HEK293 (cell line): ENCODE measurements around the gene ANKRD65.

Experiments
- CTCF ChIA-PET: fragments of 350-600 bp; formaldehyde crosslinking; extraction: SDS; loops from one replicate; lab custom pipeline; 2021; ENCODE audit warnings: antibody characterized with exemption; lab: Yijun Ruan, JAX
- POLR2A ChIA-PET: fragments of 300-600 bp; formaldehyde crosslinking; extraction: SDS; loops from one replicate; lab custom pipeline; 2020; ENCODE audit warnings: antibody characterized with exemption, inconsistent platforms; lab: Yijun Ruan, JAX
- H3K27ac ChIP-seq: fragments of 200-500 bp; sonication (Bioruptor generic); 2 replicates; pipeline ENCODE4 v1.5.1; 2014; ENCODE audit warnings: low read depth, low read length, control low read depth, inconsistent platforms; ENCODE audit errors: extremely low read depth
- H3K36me3 ChIP-seq, 2 experiments: fragments of 200-500 bp in 1 of 2; sonication (Bioruptor generic) in 1 of 2; 1 replicate in 1 of 2; 2 replicates in 1 of 2; pipeline ENCODE4 v1.5.1; 2014 to 2017; ENCODE audit warnings: inconsistent platforms in 2 of 2, low read length in 2 of 2; ENCODE audit not compliant: control insufficient read depth in 2 of 2, insufficient read depth in 1 of 2
- H3K4me1 ChIP-seq: fragments of 200-500 bp; sonication (Bioruptor generic); 2 replicates; pipeline ENCODE4 v1.5.1; 2014; ENCODE audit warnings: mild to moderate bottlenecking, low read length, inconsistent platforms; ENCODE audit not compliant: control insufficient read depth, insufficient read depth
- H3K4me3 ChIP-seq: 2 replicates; pipeline ENCODE4 v1.5.1; 2011; ENCODE audit warnings: low read depth, mild to moderate bottlenecking, control low read depth, low read length, moderate library complexity
- H3K9me3 ChIP-seq: fragments of 200-500 bp; sonication (Bioruptor generic); 2 replicates; pipeline ENCODE4 v1.5.1; 2014; ENCODE audit warnings: low read depth, low read length, inconsistent platforms; ENCODE audit not compliant: control insufficient read depth, insufficient read depth
- EGR2 ChIP-seq: fragments of 450-650 bp; formaldehyde crosslinking; IDR thresholded peaks from 2 replicates; pipeline ENCODE4 v1.5.1; 2016; ENCODE audit warnings: low read depth, missing biosample characterization, missing genetic modification characterization
- GLIS1 ChIP-seq: fragments of 450-650 bp; formaldehyde crosslinking; IDR thresholded peaks from 2 replicates; pipeline ENCODE4 v1.5.1; 2016; ENCODE audit warnings: missing biosample characterization, missing genetic modification characterization
- GLIS2 ChIP-seq: fragments of 450-650 bp; formaldehyde crosslinking; IDR thresholded peaks from 2 replicates; pipeline ENCODE4 v1.5.1; 2016; ENCODE audit warnings: missing biosample characterization, missing genetic modification characterization
- HIC1 ChIP-seq: fragments of 450-650 bp; formaldehyde crosslinking; IDR thresholded peaks from 2 replicates; pipeline ENCODE4 v1.5.1; 2016; ENCODE audit warnings: missing biosample characterization, missing genetic modification characterization
- KLF1 ChIP-seq: fragments of 450-650 bp; formaldehyde crosslinking; IDR thresholded peaks from 2 replicates; pipeline ENCODE4 v1.5.1; 2016; ENCODE audit warnings: missing biosample characterization, missing genetic modification characterization
- KLF10 ChIP-seq: fragments of 450-650 bp; IDR thresholded peaks from 2 replicates; pipeline ENCODE4 v1.5.1; 2018; ENCODE audit warnings: missing biosample characterization, mild to moderate bottlenecking, missing genetic modification characterization
- KLF8 ChIP-seq: fragments of 450-650 bp; formaldehyde crosslinking; IDR thresholded peaks from 2 replicates; pipeline ENCODE4 v1.5.1; 2016; ENCODE audit warnings: missing biosample characterization, missing genetic modification characterization
- KLF9 ChIP-seq: fragments of 450-650 bp; formaldehyde crosslinking; IDR thresholded peaks from 2 replicates; pipeline ENCODE4 v1.5.1; 2016; ENCODE audit warnings: missing biosample characterization, missing genetic modification characterization, low read depth
- OSR2 ChIP-seq: fragments of 450-650 bp; formaldehyde crosslinking; IDR thresholded peaks from 2 replicates; pipeline ENCODE4 v1.5.1; 2016; ENCODE audit warnings: missing biosample characterization, missing genetic modification characterization
- PATZ1 ChIP-seq: fragments of 450-650 bp; formaldehyde crosslinking; IDR thresholded peaks from 2 replicates; pipeline ENCODE4 v1.5.1; 2016; ENCODE audit warnings: missing biosample characterization, missing genetic modification characterization
- PRDM6 ChIP-seq: fragments of 450-650 bp; formaldehyde crosslinking; IDR thresholded peaks from 2 replicates; pipeline ENCODE4 v1.5.1; 2017; ENCODE audit warnings: missing biosample characterization, missing genetic modification characterization
- SP2 ChIP-seq: fragments of 450-650 bp; formaldehyde crosslinking; IDR thresholded peaks from 2 replicates; pipeline ENCODE4 v1.5.1; 2016; ENCODE audit warnings: missing biosample characterization, missing genetic modification characterization
- SP3 ChIP-seq: fragments of 450-650 bp; formaldehyde crosslinking; IDR thresholded peaks from 2 replicates; pipeline ENCODE4 v1.5.1; 2016; ENCODE audit warnings: missing biosample characterization, missing genetic modification characterization
- SP7 ChIP-seq: fragments of 450-650 bp; formaldehyde crosslinking; IDR thresholded peaks from 2 replicates; pipeline ENCODE4 v1.5.1; 2016; ENCODE audit warnings: missing biosample characterization, missing genetic modification characterization
- ZNF10 ChIP-seq: fragments of 450-650 bp; formaldehyde crosslinking; IDR thresholded peaks from 2 replicates; pipeline ENCODE4 v1.5.1; 2017; ENCODE audit warnings: missing biosample characterization, missing genetic modification characterization
- ZNF2 ChIP-seq: fragments of 450-650 bp; formaldehyde crosslinking; IDR thresholded peaks from 2 replicates; pipeline ENCODE4 v1.5.1; 2016; ENCODE audit warnings: missing biosample characterization, missing genetic modification characterization
- ZNF239 ChIP-seq: fragments of 450-650 bp; formaldehyde crosslinking; IDR thresholded peaks from 2 replicates; pipeline ENCODE4 v1.5.1; 2016; ENCODE audit warnings: missing biosample characterization, missing genetic modification characterization
- ZNF302 ChIP-seq: fragments of 450-650 bp; formaldehyde crosslinking; IDR thresholded peaks from 2 replicates; pipeline ENCODE4 v1.5.1; 2016; ENCODE audit warnings: missing biosample characterization, missing genetic modification characterization, low read depth
- ZNF311 ChIP-seq: fragments of 450-650 bp; formaldehyde crosslinking; IDR thresholded peaks from 2 replicates; pipeline ENCODE4 v1.5.1; 2017; ENCODE audit warnings: missing biosample characterization, missing genetic modification characterization, borderline replicate concordance
- ZNF341 ChIP-seq: fragments of 450-650 bp; formaldehyde crosslinking; IDR thresholded peaks from 2 replicates; pipeline ENCODE4; 2016; ENCODE audit warnings: low read depth, missing biosample characterization, missing genetic modification characterization
- ZNF473 ChIP-seq: fragments of 450-650 bp; formaldehyde crosslinking; IDR thresholded peaks from 2 replicates; pipeline ENCODE4 v1.5.1; 2017; ENCODE audit warnings: missing biosample characterization, missing genetic modification characterization
- ZNF561 ChIP-seq: fragments of 450-650 bp; IDR thresholded peaks from 2 replicates; pipeline ENCODE4 v1.5.1; 2018; ENCODE audit warnings: missing biosample characterization, missing genetic modification characterization, borderline replicate concordance
- ZNF596 ChIP-seq: fragments of 450-650 bp; IDR thresholded peaks from 2 replicates; pipeline ENCODE4 v1.5.0; 2018; ENCODE audit warnings: missing biosample characterization, mild to moderate bottlenecking, missing genetic modification characterization, moderate library complexity
- ZNF600 ChIP-seq: fragments of 450-650 bp; formaldehyde crosslinking; IDR thresholded peaks from 2 replicates; pipeline ENCODE4 v1.5.1; 2016; ENCODE audit warnings: missing biosample characterization, missing genetic modification characterization

ANKRD65 gene

GRCh38 chr1:1435911-1436629 is 15.0 kb upstream of the ANKRD65 start:
- TF ChIP-seq ZNF600 (tag by site-specific recombination) (0 out of 2 replicates have a peak, but pooled peaks have one; percentile 24), ZNF302 (tag by site-specific recombination) (no peak), ZNF341 (tag by site-specific recombination) (peak; percentile 89), SP7 (no peak), HIC1 (tag by site-specific recombination) (0 out of 2 replicates have a peak, but pooled peaks have one; percentile 19), PATZ1 (tag by site-specific recombination) (0 out of 2 replicates have a peak, but pooled peaks have one; percentile 22)
- TF ChIP-seq, all 188 proteins: peak for 4
- Histone ChIP-seq H3K9me3 (no peaks in the 10 kb centered on the region), H3K4me1 (no peaks in the 10 kb centered on the region), H3K36me3 (peaks cover 0 to 9% of the 10 kb centered on the region in 2 experiments; a peak in 1 of 3 replicates), H3K4me3 (peak overlapping the region; percentile 24), H3K27ac (no peak overlapping the region)
- ChIA-PET POLR2A (interaction anchor here (0.5 kb wide), 1 partner anchor 226 kb away, joined by 4 read pairs; no protein-coding TSS in a partner anchor), CTCF (interaction anchor here (0.5 to 1.4 kb wide), 2 partner anchors 37 to 533 kb away, joined by 3 to 6 read pairs; partner anchors contain the start of gene CCNL2)

GRCh38 chr1:1435106-1435903 is 14.2 kb upstream of the ANKRD65 start, which contains the start of gene VWA1:
VWA1 (plus strand) TSS chr1:1435690; CDS start chr1:1435749, 59 bp downstream.
- ChIA-PET CTCF (no interaction called here), POLR2A (interaction anchor here (0.5 to 1.0 kb wide), 2 partner anchors 28 to 226 kb away, joined by 4 read pairs; partner anchors contain the start of gene MRPL20)
- Histone ChIP-seq H3K9me3 (no peaks in the 10 kb centered on the region), H3K36me3 (peaks cover 0 to 9% of the 10 kb centered on the region in 2 experiments; a peak in 1 of 3 replicates), H3K4me1 (no peaks in the 10 kb centered on the region), H3K27ac (no peak within 1 kb of the TSS), H3K4me3 (peak within 1 kb of the TSS; percentile 24)
- TF ChIP-seq SP2 (tag by site-specific recombination) (peak; percentile 48), ZNF2 (tag by site-specific recombination) (no peak), SP3 (tag by site-specific recombination) (peak; percentile 56), ZNF596 (tag by site-specific recombination) (peak; percentile 86), ZNF239 (no peak), ZNF10 (no peak), KLF9 (peak; percentile 93), ZNF311 (no peak), EGR2 (peak; percentile 72), GLIS1 (tag by site-specific recombination) (peak; percentile 87), KLF10 (tag by site-specific recombination) (peak; percentile 90), HIC1 (tag by site-specific recombination) (0 out of 2 replicates have a peak, but pooled peaks have one; percentile 33), KLF8 (peak; percentile 84; the same call in 1 of the 2 replicates), OSR2 (no peak), KLF1 (peak; percentile 79), PRDM6 (tag by site-specific recombination) (no peak), ZNF561 (no peak), GLIS2 (tag by site-specific recombination) (peak; percentile 94), ZNF473 (tag by site-specific recombination) (no peak)
